K562 (cell line): ENCODE results near the gene SMARCC1. TPM values are rescaled to one million over a fixed set of nuclear protein-coding genes. Genes with fewer than 3 reads are reported as not detected.

Source experiments
- MEF2A ChIP-seq: IDR thresholded peaks from 2 replicates; pipeline ENCODE4 v1.6.1; 2011; ENCODE audit warnings: low read depth, mild to moderate bottlenecking, low read length, moderate library complexity; ENCODE audit not compliant: control insufficient read depth
- STAT5A ChIP-seq: IDR thresholded peaks from 2 replicates; pipeline ENCODE4 v1.6.1; 2012; ENCODE audit warnings: low read length, inconsistent platforms, borderline replicate concordance
- YY1 ChIP-seq, 3 experiments: IDR thresholded peaks; 2 replicates each; pipeline ENCODE4 v1.6.1; 2011; ENCODE audit warnings: low read length in 2 of 3, mild to moderate bottlenecking in 2 of 3, moderate library complexity in 2 of 3, borderline replicate concordance in 1 of 3, control low read depth in 1 of 3, low read depth in 1 of 3; ENCODE audit not compliant: insufficient read depth in 3 of 3, insufficient replicate concordance in 2 of 3, control insufficient read depth in 1 of 3, insufficient read length in 1 of 3; ENCODE audit errors: extremely low read depth in 1 of 3
- ZNF12 ChIP-seq: sonication (generic); formaldehyde crosslinking; IDR thresholded peaks from 2 replicates; pipeline ENCODE4 v1.4.0; 2020; ENCODE audit warnings: mild to moderate bottlenecking, missing genetic modification reagents
- ZNF217 ChIP-seq: sonication (generic); formaldehyde crosslinking; IDR thresholded peaks from 2 replicates; pipeline ENCODE4 v1.8.0; 2022; ENCODE audit warnings: mild to moderate bottlenecking, missing genetic modification reagents
- ZNF830 ChIP-seq: fragments of 250-450 bp; sonication (Bioruptor Pico); IDR thresholded peaks from 2 replicates; pipeline ENCODE4 v1.5.0; 2021; ENCODE audit warnings: mild to moderate bottlenecking
- polyA plus RNA-seq, 8 experiments: library from polyadenylated mRNA; depleted of rRNA in 4 of 8; stranded (reverse) in 5 of 8; unstranded in 3 of 8; fragments of >200 nt; fragmentation: Nextera tagmentation in 2 of 8; fragmentation: Illumina TruSeq in 1 of 8; extraction: Ambion mirVana in 2 of 8; extraction: Trizol in 1 of 8; gene quantifications; 2 replicates each; pipeline versions ENCODE4 v1.2.1 to v1.2.3, GENCODE V29; 2011 to 2014; ENCODE audit warnings: inconsistent platforms in 1 of 8, missing spikeins in 1 of 8
- total RNA-seq, 7 experiments: library from RNA; depleted of rRNA in 6 of 7; stranded (reverse); fragments of >200 nt in 6 of 7; fragmentation: Illumina TruSeq in 2 of 7; extraction: Trizol in 2 of 7; gene quantifications; 2 replicates each; pipeline versions ENCODE4 v1.2.1 to v1.2.3, GENCODE V29; 2011 to 2021; ENCODE audit warnings: low replicate concordance in 1 of 7
- TF ChIP-seq, protein P1 (sequence below): conservative IDR thresholded peaks from 2 replicates; pipeline ENCODE4 v1.6.1; 2011; ENCODE audit warnings: low read depth, mild to moderate bottlenecking, low read length; ENCODE audit not compliant: control insufficient read depth
- TF ChIP-seq, protein P2 (sequence below): sonication (generic); formaldehyde crosslinking; IDR thresholded peaks from 2 replicates; pipeline ENCODE4 v1.4.0; 2020; ENCODE audit warnings: mild to moderate bottlenecking, missing genetic modification reagents
- TF ChIP-seq, protein P3 (sequence below): IDR thresholded peaks from 2 replicates; pipeline ENCODE4 v1.6.1; 2012; ENCODE audit warnings: low read depth, low read length, improper control_type of control experiment, borderline replicate concordance
- TF ChIP-seq, protein P4 (sequence below): fragments of 450-650 bp; formaldehyde crosslinking; IDR thresholded peaks from 2 replicates; pipeline ENCODE4 v1.4.0; 2020; ENCODE audit warnings: mild to moderate bottlenecking
- TF ChIP-seq, protein P5 (sequence below), 2 experiments: fragments of 450-650 bp; IDR thresholded peaks; 2 replicates each; pipeline ENCODE4 v1.6.1; 2016; ENCODE audit warnings: mild to moderate bottlenecking in 2 of 2, borderline replicate concordance in 1 of 2, low read depth in 1 of 2, moderate library complexity in 1 of 2

SMARCC1 gene
- total and polyA plus RNA-seq, 9 of the 15 experiments (the other 6 are each of a cell fraction or from before 2014, with no cell fraction given): 20.7 to 199 (median 66.0) TPM

DNA sequence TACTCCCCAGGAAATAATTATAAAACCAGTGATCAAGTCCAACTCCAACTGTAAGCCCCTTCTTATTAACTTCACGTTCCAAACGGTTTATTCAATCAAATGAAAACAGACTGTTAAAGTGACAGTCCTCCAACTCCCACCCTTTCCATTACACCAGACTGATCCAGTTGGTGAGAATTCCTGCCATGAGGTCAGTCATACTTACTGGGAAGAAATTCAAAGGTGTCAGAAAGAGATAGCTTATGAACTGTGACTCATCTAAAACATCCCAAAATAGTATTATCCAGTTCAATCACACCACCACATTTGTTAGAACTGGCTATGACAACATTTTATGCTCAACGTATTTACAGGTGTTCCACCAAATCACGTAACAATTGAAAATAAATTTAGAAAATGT lies 19.5 kb downstream of the SMARCC1 start (continued):
- TF ChIP-seq, protein P1, sequence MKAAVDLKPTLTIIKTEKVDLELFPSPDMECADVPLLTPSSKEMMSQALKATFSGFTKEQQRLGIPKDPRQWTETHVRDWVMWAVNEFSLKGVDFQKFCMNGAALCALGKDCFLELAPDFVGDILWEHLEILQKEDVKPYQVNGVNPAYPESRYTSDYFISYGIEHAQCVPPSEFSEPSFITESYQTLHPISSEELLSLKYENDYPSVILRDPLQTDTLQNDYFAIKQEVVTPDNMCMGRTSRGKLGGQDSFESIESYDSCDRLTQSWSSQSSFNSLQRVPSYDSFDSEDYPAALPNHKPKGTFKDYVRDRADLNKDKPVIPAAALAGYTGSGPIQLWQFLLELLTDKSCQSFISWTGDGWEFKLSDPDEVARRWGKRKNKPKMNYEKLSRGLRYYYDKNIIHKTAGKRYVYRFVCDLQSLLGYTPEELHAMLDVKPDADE: no peak
- TF ChIP-seq MEF2A (peak; percentile 99), ZNF12 (CRISPR knock-in tag) (no peak), ZNF217 (CRISPR knock-in tag) (no peak), YY1 (IDR thresholded peaks at IDR 0.05; ENCODE audit: borderline replicate concordance in 1 of 3, control insufficient read depth in 1 of 3, extremely low read depth in 1 of 3, insufficient read depth in 3 of 3, insufficient read length in 1 of 3, insufficient replicate concordance in 2 of 3, low read depth in 1 of 3, low read length in 2 of 3) (no peak), STAT5A (peak; percentile 76), ZNF830 (CRISPR knock-in tag) (no peak)
- TF ChIP-seq, protein P2, sequence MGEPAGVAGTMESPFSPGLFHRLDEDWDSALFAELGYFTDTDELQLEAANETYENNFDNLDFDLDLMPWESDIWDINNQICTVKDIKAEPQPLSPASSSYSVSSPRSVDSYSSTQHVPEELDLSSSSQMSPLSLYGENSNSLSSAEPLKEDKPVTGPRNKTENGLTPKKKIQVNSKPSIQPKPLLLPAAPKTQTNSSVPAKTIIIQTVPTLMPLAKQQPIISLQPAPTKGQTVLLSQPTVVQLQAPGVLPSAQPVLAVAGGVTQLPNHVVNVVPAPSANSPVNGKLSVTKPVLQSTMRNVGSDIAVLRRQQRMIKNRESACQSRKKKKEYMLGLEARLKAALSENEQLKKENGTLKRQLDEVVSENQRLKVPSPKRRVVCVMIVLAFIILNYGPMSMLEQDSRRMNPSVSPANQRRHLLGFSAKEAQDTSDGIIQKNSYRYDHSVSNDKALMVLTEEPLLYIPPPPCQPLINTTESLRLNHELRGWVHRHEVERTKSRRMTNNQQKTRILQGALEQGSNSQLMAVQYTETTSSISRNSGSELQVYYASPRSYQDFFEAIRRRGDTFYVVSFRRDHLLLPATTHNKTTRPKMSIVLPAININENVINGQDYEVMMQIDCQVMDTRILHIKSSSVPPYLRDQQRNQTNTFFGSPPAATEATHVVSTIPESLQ (CRISPR knock-in tag): no peak
- TF ChIP-seq, protein P3, sequence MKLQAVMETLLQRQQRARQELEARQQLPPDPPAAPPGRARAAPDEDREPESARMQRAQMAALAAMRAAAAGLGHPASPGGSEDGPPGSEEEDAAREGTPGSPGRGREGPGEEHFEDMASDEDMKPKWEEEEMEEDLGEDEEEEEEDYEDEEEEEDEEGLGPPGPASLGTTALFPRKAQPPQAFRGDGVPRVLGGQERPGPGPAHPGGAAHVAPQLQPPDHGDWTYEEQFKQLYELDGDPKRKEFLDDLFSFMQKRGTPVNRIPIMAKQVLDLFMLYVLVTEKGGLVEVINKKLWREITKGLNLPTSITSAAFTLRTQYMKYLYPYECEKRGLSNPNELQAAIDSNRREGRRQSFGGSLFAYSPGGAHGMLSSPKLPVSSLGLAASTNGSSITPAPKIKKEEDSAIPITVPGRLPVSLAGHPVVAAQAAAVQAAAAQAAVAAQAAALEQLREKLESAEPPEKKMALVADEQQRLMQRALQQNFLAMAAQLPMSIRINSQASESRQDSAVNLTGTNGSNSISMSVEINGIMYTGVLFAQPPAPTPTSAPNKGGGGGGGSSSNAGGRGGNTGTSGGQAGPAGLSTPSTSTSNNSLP: peak; percentile 88; the same call in 1 of the 2 replicates
- TF ChIP-seq, protein P4, sequence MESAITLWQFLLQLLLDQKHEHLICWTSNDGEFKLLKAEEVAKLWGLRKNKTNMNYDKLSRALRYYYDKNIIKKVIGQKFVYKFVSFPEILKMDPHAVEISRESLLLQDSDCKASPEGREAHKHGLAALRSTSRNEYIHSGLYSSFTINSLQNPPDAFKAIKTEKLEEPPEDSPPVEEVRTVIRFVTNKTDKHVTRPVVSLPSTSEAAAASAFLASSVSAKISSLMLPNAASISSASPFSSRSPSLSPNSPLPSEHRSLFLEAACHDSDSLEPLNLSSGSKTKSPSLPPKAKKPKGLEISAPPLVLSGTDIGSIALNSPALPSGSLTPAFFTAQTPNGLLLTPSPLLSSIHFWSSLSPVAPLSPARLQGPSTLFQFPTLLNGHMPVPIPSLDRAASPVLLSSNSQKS (CRISPR knock-in tag): no peak
- TF ChIP-seq, protein P5, sequence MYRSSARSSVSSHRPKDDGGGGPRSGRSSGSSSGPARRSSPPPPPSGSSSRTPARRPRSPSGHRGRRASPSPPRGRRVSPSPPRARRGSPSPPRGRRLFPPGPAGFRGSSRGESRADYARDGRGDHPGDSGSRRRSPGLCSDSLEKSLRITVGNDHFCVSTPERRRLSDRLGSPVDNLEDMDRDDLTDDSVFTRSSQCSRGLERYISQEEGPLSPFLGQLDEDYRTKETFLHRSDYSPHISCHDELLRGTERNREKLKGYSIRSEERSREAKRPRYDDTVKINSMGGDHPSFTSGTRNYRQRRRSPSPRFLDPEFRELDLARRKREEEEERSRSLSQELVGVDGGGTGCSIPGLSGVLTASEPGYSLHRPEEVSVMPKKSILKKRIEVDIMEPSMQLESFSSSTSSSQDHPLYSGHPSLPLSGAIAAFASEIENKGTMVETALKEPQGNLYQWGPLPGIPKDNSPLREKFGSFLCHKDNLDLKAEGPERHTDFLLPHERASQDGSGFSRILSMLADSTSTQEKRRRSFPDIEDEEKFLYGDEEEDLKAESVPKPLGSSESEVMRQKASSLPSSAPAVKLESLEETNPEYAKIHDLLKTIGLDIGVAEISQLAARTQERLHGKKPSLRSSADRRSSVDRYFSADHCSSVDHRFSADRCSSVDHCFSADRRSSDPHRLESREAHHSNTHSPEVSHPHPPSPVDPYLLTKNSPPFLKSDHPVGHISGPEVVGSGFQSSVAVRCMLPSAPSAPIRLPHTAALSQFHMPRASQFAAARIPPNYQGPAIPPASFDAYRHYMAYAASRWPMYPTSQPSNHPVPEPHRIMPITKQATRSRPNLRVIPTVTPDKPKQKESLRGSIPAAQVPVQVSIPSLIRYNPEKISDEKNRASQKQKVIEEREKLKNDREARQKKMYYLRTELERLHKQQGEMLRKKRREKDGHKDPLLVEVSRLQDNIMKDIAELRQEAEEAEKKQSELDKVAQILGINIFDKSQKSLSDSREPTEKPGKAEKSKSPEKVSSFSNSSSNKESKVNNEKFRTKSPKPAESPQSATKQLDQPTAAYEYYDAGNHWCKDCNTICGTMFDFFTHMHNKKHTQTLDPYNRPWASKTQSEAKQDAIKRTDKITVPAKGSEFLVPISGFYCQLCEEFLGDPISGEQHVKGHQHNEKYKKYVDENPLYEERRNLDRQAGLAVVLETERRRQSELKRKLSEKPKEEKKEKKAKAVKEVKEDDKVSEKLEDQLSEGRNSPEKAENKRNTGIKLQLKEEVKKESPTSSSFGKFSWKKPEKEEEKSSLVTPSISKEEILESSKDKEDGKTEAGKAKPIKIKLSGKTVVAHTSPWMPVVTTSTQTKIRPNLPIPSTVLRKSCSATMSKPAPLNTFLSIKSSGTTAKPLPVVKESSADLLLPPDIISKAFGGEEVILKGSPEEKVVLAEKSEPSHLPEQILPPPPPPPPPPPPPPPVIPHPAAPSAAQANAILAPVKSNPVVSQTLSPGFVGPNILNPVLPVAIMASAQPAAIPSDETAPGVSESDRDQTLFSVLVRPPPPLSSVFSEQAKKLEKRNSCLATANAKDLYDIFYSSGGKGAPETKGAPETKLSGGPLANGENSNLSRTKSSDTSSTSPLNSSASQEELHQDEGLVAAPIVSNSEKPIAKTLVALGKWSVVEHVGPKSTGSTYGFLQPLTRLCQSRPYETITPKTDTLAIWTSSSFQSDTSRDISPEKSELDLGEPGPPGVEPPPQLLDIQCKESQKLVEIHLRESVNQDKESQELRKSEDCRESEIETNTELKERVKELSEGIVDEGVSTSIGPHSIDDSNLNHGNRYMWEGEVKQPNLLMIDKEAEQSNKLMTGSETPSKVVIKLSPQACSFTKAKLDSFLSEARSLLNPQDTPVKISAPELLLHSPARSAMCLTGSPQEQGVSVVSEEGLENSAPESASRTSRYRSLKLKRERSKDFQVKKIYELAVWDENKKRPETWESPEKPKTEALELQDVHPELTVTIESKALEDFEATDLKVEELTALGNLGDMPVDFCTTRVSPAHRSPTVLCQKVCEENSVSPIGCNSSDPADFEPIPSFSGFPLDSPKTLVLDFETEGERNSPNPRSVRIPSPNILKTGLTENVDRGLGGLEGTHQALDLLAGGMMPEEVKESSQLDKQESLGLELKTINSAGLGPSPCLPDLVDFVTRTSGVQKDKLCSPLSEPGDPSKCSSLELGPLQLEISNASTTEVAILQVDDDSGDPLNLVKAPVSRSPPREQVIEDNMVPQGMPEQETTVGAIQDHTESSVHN (IDR thresholded peaks at IDR 0.05; ENCODE audit: borderline replicate concordance in 1 of 2, low read depth in 1 of 2): no peak
